IPS-18a (cell line): ENCODE results near the gene FRMPD4.

Source experiments
- H3K27ac ChIP-seq: one replicate; pipeline ENCODE4 v1.5.1; 2013; ENCODE audit warnings: low read length
- H3K27me3 ChIP-seq: one replicate; pipeline ENCODE4 v1.6.1; 2013; ENCODE audit warnings: mild to moderate bottlenecking, low read length; ENCODE audit not compliant: control insufficient read depth, insufficient read depth
- H3K36me3 ChIP-seq: one replicate; pipeline ENCODE4 v1.6.1; 2013; ENCODE audit warnings: low read depth, low read length; ENCODE audit not compliant: control insufficient read depth
- H3K4me1 ChIP-seq: one replicate; pipeline ENCODE4 v1.6.1; 2013; ENCODE audit warnings: low read depth, low read length; ENCODE audit not compliant: control insufficient read depth
- H3K4me3 ChIP-seq: one replicate; pipeline ENCODE4 v1.5.1; 2013; ENCODE audit warnings: low read length
- H3K9ac ChIP-seq: one replicate; pipeline ENCODE4 v1.6.1; 2013; ENCODE audit warnings: mild to moderate bottlenecking, low read length, moderate library complexity
- H3K9me3 ChIP-seq: one replicate; pipeline ENCODE4 v1.6.1; 2013; ENCODE audit warnings: low read depth, low read length; ENCODE audit not compliant: control insufficient read depth

FRMPD4 gene

DNA sequence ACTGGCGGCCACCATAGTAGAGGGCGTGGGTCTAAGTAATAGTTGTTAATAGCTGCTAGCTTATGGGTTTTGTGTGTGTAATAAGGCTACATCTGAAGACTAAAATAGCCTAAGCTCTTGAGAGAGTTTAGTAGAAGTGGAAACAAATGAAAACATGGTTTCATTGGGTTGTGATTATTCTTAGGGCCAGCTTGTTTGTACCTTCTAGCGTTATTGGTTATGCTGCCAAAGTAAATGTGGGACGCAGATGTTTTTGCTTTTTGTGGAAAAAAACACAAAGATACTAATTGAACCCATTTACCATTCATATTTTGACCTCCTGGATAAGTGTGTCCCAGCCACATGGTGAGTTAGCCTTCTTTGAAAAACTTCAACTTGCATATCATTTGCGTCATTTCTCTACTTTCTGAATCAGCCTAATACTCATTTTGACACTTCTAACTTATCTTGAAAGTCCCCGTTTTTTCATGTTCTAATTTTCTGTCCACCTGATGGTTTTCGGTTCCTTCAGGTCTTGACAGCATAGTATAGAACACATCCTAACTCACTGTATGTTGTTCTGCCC, 305.3 kb downstream of the FRMPD4 start:
- no peaks in the 10 kb centered on the region for H3K36me3 ChIP-seq
- no peak overlapping the region for H3K9ac ChIP-seq
- H3K27me3 ChIP-seq: no peaks in the 10 kb centered on the region
- H3K27ac ChIP-seq: no peak overlapping the region
- H3K4me1 ChIP-seq: peaks cover 28% of the 10 kb centered on the region
- H3K4me3 ChIP-seq: no peak overlapping the region
- H3K9me3 ChIP-seq: no peaks in the 10 kb centered on the region

DNA sequence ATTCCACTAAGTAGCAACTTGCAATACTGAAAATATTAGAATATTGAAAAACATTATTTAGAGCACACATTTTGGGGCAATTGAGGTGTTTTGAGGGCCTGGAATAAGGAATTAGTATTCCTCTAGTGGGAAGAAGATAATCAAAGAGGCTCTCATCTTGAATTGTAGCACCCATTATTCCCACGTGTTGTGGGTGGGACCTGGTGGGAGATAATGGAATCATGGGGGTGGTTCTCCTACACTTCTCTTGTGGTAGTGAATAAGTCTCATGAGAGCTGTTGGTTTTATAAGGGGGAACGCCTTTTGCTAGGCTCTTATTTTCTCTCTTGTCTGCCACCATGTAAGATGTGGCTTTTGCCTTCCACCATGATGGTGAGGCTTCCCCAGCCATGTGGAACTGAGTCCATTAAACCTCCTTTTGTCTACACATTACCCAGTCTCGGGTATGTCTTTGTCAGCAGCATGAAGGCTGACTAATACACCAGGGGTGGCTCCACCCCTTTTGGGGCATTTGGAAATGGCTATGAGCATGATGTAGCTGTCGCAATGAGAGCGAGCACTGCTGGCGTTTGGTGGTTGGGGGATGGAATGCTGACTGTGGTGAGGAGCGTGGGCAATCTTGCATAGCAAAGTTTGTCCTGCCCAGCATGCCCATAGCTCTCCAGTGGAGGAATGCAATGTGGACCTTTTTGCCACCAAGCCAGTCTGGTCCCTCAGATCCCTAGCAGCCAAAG, 308.2 kb downstream of the FRMPD4 start:
- no peak overlapping the region for H3K9ac ChIP-seq
- H3K9me3 ChIP-seq: no peaks in the 10 kb centered on the region
- no peaks in the 10 kb centered on the region for H3K27me3 ChIP-seq
- H3K4me1 ChIP-seq: peaks cover 3% of the 10 kb centered on the region
- H3K36me3 ChIP-seq: no peaks in the 10 kb centered on the region
- no peak overlapping the region for H3K4me3 ChIP-seq
- H3K27ac ChIP-seq: no peak overlapping the region

DNA sequence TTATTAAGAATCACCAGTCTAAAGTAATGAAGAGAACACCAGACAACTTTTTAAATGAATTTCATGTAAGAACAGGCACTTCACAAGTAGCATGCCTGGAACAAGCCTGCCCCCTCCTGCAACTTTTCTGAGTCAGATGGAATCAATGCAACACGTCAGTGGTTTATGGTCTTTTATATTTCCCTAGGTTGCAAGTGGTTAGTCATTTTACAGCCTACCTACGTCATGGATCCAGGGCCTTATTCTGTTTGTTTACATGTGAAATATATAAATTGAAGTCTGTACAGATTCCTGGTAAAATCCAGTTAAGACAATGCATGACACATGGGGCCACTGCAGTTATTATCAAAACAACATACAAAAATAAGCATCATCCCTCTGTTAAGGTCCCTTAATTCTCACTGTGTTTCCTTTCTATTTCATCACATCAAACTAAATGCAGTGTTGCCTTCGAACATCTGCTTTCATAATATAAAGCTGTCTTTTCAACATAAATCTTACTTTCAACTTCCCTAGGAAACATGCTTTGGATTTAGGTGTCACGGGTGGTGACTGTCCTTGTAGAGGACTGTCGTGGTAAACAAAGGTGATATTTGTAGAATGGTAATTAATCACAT, 309.3 kb downstream of the FRMPD4 start:
- no peaks in the 10 kb centered on the region for H3K27me3 ChIP-seq
- H3K9ac ChIP-seq: no peak overlapping the region
- H3K9me3 ChIP-seq: no peaks in the 10 kb centered on the region
- H3K36me3 ChIP-seq: no peaks in the 10 kb centered on the region
- no peaks in the 10 kb centered on the region for H3K4me1 ChIP-seq
- no peak overlapping the region for H3K4me3 ChIP-seq
- no peak overlapping the region for H3K27ac ChIP-seq

DNA sequence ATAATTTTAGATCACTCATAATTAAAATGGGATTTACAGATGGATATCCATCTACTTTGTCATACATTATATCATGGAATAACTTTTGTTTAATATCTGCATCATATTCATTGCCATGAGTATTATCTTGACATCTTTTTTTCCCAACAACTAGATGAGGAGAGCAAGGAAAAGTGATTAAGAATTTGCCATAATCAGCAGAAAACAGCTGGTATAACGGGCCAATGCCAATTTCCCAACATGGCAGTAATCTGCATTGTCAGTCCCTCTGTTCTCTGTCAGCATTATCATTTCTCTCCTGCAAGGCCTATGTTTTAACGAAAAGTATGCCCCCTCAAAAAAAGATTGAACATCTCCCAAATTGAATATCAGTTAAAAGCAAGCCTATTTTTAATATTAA, 314.0 kb downstream of the FRMPD4 start:
- Histone ChIP-seq H3K4me3 (no peak overlapping the region), H3K9me3 (no peaks in the 10 kb centered on the region), H3K27ac (no peak overlapping the region), H3K9ac (no peak overlapping the region), H3K4me1 (peaks cover 3% of the 10 kb centered on the region), H3K27me3 (no peaks in the 10 kb centered on the region), H3K36me3 (no peaks in the 10 kb centered on the region)

DNA sequence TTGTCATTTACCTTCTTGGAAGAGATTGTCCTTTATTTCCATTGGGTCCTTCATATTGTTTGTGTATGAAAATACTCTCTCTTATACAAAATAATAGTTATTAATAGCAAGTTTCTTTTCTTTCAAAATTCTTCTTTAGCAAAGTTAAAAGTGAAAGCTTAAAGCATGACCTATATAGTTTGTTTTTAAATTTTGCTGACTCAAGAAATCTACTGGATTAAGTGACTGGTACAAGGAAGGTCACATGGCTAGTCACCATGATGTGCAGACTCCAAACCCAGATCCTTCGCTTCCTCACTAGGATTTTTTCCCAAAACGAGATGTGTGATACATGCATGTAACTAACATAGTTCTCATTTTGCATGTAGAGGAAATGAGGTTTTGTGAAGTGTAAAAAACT, 322.7 kb downstream of the FRMPD4 start:
- Histone ChIP-seq H3K27ac (no peak overlapping the region), H3K4me1 (no peaks in the 10 kb centered on the region), H3K9ac (no peak overlapping the region), H3K9me3 (no peaks in the 10 kb centered on the region), H3K27me3 (no peaks in the 10 kb centered on the region), H3K4me3 (no peak overlapping the region), H3K36me3 (no peaks in the 10 kb centered on the region)

DNA sequence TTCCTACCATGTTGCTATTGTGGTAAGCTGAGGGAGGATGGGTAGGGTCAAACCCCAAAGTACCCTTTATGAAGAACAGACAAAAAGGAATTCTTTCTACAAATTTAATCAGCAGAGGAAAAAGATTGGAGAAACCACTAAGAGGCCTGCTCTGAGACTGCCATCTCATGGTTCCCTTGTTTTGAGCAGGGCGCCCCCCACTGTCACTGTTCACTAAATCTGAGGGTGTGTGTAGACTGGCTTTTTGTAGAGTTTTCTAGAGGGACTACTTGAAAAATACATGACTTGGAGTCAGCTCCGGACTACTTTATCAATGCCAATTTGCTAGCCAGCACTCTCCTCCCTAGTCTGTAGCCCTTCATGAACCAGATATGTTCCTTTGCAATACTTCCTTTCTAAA, 324.8 kb downstream of the FRMPD4 start:
- no peak overlapping the region for H3K27ac ChIP-seq
- no peak overlapping the region for H3K9ac ChIP-seq
- no peaks in the 10 kb centered on the region for H3K36me3 ChIP-seq
- no peaks in the 10 kb centered on the region for H3K9me3 ChIP-seq
- H3K27me3 ChIP-seq: no peaks in the 10 kb centered on the region
- no peaks in the 10 kb centered on the region for H3K4me1 ChIP-seq
- no peak overlapping the region for H3K4me3 ChIP-seq

DNA sequence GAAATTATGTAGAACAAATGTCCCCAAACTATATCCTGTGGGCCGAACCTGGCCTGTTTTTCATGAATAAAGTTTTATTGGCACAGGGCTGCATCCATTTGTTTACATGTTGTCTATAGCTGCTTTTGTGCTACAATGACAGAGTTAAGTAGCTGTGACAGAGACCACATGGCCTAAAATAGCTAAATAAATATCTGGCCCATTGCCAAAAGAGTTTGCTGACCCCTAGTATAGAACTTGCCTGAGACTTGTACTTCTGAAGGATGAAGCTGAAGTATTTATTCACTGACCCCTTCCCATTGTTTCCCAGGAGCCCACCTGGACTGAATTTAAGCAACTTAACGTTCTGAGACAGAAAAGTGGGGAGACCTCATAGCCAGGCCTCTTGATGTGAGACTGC, 325.6 kb downstream of the FRMPD4 start:
- H3K9ac ChIP-seq: no peak overlapping the region
- H3K36me3 ChIP-seq: no peaks in the 10 kb centered on the region
- no peak overlapping the region for H3K4me3 ChIP-seq
- no peaks in the 10 kb centered on the region for H3K4me1 ChIP-seq
- no peaks in the 10 kb centered on the region for H3K27me3 ChIP-seq
- no peaks in the 10 kb centered on the region for H3K9me3 ChIP-seq
- no peak overlapping the region for H3K27ac ChIP-seq

DNA sequence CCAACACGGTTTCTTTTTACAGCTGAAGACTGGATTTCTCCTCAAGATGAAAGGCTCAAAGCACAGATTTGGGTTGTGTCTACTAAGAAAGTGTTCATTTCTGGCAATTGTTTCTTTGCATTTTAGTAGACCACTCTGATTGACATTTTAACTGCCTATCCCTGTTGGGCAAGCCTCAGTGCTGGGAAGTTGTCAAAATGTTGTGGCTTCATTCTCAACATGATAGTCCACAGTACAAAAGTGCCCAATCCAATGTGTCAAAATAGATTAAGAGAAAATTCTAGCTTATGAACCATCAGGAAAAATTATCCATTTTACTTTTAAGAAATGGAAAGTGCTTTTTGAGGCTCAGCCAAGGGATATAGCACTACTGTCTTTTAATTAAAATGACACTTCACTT, 329.0 kb downstream of the FRMPD4 start:
- Histone ChIP-seq H3K9ac (no peak overlapping the region), H3K27ac (no peak overlapping the region), H3K36me3 (no peaks in the 10 kb centered on the region), H3K9me3 (no peaks in the 10 kb centered on the region), H3K4me1 (no peaks in the 10 kb centered on the region), H3K27me3 (no peaks in the 10 kb centered on the region), H3K4me3 (no peak overlapping the region)

DNA sequence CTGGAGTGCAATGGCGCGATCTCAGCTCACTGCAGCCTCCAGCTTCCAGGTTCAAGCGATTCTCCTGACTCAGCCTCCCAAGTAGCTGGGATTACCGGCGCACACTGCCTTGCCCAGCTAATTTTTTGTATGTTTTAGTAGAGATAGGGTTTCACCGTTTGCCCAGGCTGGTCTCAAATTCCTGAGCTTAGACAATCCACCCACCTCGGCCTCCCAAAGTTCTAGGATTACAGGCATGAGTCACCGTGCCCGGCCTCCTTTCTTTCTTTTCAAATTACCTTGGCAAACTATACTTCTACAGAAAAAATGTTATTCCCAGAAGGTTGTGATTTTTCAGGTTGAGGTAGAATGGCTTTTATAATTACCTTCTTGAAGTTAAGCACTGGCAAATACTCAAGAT, 331.0 kb downstream of the FRMPD4 start:
- Histone ChIP-seq H3K4me1 (no peaks in the 10 kb centered on the region), H3K9ac (no peak overlapping the region), H3K27me3 (no peaks in the 10 kb centered on the region), H3K9me3 (no peaks in the 10 kb centered on the region), H3K27ac (no peak overlapping the region), H3K4me3 (no peak overlapping the region), H3K36me3 (no peaks in the 10 kb centered on the region)

DNA sequence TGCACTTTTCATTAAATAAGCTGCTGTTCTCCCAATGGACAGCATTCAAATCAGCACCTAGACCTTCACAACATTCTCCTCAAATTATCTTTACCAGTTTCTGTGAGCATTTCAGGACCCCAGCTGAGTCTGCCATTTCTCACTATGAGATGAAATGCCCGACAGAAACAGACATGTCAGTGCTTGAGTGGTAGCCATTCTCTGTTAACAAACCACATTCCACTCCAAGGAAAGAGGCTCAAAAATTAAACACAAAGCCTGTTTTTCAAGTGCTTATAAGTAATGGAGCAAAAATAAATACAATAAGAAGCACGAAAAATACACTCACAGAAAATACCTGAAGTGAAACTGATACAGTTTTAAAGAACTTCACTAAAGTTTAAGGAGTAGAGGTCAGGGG, 332.8 kb downstream of the FRMPD4 start:
- Histone ChIP-seq H3K9ac (no peak overlapping the region), H3K9me3 (no peaks in the 10 kb centered on the region), H3K27me3 (no peaks in the 10 kb centered on the region), H3K4me3 (no peak overlapping the region), H3K4me1 (no peaks in the 10 kb centered on the region), H3K36me3 (no peaks in the 10 kb centered on the region), H3K27ac (no peak overlapping the region)

DNA sequence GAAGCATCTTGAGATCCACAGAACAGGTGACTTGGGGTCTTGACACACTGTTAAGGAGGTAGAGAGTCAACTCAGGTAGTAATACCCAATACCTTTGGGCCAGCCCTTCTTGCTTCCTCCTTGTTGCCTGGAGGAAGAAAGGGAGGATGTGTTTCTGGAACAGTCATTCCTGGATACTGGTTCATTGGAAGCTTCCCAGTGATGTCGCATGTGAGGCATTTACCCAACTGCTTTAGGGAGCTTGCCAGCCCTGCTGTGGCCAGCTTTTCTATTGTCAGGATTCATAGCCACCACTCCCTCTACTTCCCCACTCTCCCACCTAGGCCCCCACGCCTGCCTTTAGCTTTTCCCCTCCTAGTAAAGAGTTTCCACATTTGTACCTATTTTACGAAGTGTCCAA, 342.7 kb downstream of the FRMPD4 start:
- no peak overlapping the region for H3K9ac ChIP-seq
- H3K4me3 ChIP-seq: no peak overlapping the region
- no peaks in the 10 kb centered on the region for H3K27me3 ChIP-seq
- H3K27ac ChIP-seq: no peak overlapping the region
- H3K4me1 ChIP-seq: no peaks in the 10 kb centered on the region
- H3K9me3 ChIP-seq: no peaks in the 10 kb centered on the region
- no peaks in the 10 kb centered on the region for H3K36me3 ChIP-seq

DNA sequence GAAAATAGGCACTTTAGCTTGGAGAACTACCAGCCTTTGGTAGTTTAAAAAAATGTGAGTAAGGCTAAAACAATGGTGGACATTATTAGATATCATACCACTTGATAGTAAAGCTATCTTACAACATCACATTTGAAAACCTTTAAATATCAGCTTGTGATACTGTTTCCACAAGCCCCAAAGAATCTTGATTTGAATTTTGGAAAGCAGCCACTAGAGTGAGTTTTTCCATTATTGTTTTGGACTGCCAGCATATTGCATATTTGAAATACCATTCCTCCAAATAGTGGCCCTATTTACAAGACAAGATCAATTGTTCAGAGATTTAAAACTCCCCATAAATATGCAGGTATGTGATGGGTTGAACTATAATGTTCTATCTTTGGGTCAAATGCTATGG, 349.9 kb downstream of the FRMPD4 start:
- H3K27me3 ChIP-seq: no peaks in the 10 kb centered on the region
- H3K9ac ChIP-seq: no peak overlapping the region
- no peaks in the 10 kb centered on the region for H3K9me3 ChIP-seq
- no peak overlapping the region for H3K4me3 ChIP-seq
- no peaks in the 10 kb centered on the region for H3K36me3 ChIP-seq
- H3K27ac ChIP-seq: no peak overlapping the region
- H3K4me1 ChIP-seq: no peaks in the 10 kb centered on the region
